ENCODE results near the gene FST.

Gene FST

DNA sequence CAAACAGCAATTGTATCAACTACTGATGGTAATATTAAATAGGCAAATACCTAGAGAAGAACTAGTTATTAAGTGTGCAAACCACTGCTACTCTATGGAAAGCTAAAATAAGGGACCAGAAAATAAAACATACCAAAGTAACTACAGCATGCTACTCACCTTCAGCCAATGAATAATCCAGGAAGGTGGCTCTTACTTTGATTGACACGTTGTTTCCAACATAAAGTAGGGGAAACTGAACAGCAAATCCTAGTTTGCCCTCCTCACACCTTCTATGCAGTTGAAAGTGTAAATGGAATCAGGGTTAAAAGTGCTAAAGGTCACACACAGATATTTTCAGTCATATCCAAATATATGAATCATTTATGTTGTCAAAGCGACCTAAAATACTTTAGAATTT, 5.1 kb upstream of the FST start:
- no peak for DNase-seq

DNA sequence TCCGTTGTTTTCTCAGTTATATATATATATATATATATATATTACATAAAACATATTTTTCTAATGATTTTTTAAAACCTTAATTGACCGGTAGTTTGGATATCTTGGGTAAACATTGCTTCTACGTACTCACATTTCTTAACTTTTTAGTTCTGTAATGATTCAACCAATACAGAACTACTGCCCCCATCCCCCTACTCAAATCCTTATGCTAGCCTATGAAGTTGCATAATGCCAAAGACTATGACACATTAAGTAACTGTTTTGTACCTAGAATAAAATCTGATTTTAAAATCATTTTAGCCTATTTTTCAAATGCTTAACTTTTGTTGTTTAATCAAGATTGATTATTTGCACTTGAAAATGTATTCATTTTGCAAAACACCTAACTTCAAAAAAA, 4.4 kb upstream of the FST start:
- no peak for DNase-seq

DNA sequence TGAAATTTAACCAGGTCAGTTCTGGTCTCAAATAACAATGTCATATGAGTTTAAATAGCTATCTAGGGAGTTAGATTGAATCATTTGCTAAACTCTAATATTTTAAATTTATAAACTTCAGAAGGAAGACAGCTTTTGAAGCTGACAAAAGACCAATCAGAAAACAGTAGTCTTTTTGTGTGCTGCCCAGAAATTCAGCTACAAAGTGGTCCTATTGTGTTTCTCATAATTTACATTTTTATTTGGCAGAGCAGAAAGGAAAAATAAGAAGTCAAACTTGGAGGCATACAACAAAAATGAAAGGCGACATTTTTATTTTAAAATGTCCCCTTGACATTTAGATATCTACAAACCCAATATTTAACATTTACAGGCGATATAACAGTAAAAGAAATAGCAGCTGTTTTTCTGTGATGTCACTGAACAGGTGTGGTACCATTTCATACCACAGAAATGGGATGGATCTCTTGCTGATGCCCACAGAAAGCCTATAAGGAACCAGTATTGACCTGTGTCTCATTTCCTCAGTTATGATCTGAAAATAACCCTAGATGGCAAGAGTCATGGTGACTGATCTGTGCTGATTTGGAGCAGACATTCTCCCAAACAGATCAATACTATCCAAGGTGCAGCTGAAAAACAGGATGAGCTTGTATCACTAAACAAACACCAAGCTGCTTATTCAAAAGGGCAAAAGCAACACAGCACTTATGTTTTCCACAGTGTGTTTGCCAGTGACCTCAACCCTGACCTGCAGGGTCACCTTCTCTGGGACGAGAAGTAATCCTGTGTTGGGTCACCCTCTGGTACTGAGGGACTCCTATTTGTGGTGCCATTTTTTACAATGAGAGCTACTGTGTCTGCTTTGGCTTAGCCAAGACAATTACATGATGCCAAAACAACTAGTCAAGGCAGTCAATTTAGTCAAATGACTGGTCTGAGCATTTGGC, 3.6 kb upstream of the FST start:
- no peak for DNase-seq

DNA sequence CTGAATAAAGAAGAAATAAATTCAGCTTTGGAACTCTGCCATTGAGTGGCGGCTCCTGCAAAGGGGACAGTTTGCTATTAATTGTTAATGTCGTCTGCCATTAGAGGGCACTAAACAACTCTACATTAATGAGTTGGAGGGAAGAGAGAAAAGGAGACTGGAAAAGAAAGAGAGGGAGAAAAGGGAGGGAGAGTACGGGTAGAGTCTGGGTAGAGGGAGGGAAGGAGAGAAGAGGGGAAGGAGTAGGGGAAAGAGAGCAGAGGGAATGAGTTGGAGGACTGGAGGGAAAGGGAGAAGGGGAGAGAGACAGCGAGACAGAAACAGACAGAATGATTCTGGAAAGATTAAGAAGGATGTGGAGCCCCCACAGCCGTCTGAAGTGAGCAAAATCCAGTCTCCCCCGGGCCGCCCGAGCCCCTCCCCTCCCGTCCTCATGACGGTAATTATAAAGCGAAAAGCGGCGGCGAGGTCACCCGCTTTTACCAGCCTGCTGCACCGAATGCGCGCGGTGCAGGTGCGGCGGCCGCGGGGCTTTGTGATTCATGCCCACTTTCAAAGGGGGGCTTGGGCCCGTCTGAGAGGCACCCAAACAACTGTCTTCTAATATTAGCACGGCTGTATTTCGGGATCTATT, 1.9 kb upstream of the FST start:
- no peak for DNase-seq

DNA sequence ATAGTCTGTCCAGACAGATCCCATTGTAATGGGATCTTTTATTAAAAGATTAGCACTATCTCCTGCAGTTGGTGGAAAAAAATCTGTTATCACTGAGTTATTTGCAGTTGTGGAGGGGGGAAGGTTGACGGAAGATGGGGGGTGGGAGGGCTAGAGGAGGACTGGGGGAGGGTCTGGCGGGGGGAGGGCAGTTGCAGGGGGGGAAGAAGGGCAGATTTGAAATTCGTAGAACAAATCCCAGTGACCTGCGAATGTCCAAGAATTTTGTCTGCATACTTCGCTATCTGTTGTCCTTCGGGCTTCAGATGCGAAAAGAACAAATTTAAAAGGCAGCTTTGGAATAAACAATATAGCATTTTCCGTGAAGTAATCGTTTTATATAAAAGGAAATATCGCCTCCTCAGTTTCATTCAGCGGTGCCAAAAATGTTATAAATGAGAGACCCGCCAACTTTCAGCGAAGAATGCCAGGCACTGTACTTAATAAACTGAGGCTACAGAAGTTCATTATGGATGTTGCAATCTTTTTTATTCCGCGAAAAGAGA, 1.3 kb upstream of the FST start:
- DNase-seq, result no peak

DNA sequence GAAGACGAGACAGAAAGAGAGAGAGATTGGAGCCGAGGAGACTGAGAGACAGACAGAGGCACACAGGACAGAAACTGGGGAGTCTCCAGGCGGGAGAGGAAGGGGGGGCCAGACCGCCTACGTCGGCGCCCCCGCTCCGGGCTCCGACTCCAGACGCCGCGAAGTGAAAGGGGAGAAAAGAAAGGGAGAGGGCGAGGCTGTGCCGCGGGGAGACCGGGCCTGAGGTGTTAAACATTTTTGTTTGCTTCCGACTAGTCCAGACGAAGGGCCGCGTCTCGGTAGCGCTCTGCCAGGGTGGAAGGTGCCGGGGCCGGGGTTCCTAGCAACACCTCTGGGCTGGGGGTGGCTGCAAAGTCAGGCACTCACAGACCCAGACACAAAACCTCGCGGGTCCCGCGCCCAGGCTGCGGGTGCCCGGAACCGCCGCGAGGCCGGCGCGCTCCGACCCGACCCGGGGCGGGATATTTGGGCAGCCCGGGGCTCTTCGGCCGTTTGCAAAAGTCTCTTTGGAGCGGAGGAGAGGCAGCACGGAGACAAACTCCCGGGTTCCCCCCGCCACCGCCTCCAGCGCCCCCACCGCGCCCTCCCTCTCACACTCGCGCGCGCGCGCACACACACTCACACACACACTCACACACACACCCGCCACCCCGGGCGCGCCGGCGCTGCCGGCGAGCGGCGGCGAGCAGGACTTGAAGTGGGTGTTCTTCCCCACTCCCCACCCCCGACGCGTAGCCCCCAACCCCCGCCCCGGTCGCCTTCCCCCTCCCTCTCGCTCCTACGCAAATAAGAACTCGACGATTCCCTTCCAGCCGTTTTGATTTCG, 626 bp upstream of the FST start:
- DNase-seq, result no peak

DNA sequence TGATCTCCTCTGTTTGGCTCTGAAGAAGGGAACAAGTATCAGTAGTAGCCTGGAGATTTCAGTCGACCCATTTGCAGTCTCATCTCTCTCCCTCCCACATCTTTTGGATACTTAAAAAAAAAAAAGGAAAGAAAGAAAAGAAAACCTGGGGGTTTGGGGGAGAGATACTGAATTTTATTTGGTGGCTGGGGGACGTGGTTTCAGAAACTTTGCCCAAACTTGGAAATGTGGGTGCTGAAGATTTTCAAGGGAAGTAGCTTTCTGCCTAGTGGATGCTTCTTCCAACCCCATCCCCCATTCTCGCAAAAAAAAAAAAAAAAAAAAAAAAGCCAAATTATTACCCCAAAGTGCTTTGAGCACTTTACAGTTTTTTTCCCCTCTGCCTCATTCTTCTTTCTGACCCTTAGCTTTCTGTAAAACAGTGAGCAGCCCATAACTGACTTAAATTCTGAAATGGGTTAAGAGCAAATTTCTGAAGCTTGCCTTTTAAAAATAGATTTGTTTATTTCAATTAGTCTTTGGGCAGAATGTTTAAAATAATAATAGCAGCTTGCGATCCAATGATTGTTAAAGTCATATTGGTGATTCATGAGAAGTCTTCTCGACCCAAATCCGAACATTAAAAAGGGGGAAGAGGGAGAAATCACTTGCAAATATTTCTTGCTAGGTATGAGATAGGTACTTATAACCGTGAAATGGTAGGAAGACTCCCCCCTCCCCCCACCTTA, 894 bp downstream of the FST start:
- DNase-seq, result no peak

DNA sequence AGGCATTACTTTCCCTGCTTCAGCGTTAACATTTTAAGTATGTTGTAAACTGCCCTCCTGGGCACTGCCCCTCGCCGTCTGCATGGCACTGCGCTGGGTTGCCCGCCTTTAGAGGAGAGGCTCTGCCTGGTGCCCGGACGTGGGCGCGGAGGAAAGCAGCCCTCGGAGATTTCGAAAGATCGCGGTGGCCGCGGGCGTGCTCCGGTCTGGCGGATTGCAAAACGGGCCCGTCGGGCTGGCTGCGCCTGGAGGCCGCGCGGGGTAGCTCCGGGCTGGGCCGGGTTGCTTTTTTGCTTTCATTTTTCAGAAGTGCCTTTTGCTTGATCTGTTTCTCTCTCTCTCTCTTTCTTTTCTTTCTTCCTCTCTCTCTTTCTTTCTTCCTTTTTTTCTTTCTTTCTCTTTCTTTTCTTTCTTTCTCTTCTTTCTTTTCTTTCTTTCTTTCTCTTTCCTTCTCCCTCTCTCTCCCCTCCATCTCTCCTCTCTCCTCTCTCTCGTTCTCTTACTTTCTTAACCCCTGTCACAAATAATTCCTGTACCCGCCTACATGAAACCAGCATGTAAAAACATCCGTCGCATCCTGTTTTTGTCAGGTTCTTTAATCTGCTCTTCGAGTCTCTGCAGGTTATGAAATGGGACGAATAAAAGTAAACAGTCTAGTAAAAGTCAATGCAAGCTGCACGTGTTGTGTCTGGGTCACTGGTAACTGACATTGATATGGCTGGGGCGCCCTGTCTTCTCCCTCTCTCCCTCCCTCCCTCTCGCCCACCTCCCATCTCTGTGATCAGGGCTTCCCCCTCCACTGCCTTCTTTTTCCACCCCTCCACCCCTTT, 1.7 kb downstream of the FST start:
- peak; percentile 24 for DNase-seq

DNA sequence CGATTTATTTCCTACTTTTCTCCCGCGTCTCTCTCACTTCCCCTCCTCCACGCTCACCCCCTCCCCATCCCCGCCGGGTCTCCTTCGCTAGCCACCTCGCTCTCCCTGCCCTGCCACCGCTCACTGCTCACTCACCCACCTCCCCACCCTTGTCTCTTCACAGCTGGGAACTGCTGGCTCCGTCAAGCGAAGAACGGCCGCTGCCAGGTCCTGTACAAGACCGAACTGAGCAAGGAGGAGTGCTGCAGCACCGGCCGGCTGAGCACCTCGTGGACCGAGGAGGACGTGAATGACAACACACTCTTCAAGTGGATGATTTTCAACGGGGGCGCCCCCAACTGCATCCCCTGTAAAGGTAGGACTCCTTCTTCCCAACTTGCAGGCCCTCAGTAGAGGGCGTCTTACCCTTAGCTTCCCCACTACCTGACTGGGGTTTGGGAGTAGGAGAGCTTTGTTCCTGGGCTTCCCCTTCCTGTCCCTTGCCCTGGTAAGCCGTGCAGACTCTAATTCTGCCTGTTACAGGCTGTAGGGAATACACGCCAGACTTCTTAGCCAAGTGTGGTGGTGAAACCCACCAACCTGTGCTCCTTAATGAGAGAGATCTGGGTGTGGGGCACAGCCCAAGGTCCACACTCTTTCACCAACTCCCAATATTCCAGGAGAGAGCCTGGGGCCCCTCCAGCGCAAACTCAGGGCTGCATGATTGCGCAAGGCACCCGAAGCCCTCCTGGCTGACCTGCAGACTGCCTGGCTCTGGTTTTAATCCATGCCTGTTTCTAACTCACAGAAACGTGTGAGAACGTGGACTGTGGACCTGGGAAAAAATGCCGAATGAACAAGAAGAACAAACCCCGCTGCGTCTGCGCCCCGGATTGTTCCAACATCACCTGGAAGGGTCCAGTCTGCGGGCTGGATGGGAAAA, 2.5 kb downstream of the FST start:
- no peak for DNase-seq

DNA sequence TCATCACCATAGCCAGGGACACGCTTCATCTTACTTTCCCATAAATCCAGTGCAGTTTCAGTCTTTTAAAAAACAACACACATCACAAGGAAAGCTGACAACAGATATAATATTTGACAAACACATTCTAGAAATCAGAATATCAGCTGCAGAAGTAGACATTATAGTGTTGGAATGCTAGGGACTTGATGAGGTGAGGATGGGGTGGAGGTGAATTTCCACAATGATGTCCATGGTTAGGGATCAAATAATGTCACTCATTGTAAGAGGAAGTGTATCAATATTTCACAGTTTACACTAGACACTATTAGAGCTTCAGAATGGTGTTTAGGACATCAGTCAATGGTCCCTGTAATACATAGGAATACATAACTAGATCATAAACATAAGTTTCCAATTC, 7.0 kb downstream of the FST start:
- no peak for DNase-seq

DNA sequence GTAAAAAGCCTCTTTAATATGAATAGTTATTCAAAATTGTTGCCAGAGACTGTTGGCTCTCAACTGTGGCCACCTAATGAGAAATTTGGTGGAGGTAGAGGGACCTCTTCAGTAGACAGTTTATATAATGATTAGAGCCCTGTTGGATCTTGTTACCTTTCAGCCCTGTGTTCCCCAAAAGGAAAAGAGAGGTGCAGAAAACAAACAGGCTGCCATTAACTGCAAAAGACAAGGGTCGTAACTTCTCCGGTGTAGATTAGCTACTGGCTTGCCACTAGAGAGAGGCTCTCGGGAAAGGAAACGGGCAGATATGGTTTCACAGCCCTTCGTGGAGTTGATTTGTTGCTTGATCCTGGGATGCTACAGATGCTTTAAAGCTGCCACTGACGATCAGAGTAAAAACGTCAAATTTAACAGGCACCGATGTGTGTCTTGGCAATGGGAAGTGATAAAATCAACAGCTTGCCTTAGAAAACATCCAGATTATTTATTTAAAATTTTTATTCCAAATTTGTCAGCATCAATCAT, 7.8 kb downstream of the FST start:
- no peak for DNase-seq

DNA sequence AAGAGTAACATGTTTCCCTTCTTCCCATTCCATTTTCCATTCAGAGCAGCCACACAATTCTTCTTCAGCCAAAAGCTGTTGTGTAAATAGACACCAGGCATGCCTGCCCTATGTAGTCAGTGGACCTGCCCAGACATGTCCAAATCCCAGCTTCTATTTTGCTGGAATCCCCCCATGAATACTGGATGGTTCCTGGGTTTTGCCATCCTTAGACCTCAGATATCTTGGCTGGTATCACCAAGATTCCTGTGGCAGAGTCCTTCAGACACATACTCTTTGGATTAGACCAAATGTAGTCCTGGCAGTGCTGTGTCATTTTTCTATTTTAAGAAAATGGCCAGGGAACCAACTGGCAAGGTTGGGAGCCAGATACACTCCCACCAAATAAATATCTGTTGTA, 10.3 kb downstream of the FST start:
- no peak for DNase-seq

DNA sequence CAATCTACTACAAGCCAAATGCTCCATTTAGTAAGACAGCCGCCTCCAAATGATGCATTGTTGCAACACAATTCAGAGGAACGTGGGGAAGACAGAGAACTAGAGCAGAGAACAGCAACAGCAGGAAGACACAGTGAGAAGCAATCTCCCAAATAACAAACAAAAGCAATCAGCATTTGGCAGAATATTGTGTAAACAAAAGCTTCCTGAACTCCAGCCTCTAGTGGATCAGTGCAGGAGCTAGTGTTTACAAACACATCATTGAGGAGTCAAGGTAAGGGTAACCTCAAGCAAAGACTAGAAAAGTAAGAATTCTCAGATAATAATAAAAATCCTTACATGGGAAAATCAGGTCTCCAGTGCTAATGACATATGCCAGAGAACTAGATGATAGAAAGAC, 20.6 kb downstream of the FST start:
- DNase-seq, result no peak

DNA sequence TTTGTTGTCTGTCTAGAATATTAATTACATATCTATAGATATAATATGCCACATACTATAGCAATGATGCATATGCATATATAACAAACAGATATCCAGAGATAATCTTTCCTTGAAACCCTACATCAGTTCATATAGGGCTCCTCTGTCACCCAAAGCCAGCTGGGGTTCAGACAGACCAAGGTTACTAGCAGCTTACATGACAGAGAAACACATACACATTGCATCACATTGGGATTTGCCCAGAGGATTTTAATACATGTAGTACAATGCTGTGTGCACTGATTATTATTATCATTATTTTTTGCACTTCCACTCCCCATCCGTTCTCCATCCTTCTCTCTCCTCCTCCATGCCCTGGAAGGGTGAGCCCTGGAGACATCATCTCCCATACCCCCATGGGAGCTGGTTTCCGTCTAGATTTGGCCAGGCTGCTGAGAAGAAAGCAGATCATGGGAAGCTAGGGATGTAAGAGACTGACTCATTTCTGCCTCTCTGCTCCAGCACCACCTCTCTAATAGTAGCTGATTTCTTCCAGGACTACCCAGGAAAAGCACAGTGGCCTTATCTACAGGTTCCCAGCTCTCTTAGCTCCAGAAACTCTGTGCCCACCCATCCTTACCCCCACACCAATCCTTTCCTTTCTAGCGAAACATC, 23.3 kb downstream of the FST start:
- no peak for DNase-seq

DNA sequence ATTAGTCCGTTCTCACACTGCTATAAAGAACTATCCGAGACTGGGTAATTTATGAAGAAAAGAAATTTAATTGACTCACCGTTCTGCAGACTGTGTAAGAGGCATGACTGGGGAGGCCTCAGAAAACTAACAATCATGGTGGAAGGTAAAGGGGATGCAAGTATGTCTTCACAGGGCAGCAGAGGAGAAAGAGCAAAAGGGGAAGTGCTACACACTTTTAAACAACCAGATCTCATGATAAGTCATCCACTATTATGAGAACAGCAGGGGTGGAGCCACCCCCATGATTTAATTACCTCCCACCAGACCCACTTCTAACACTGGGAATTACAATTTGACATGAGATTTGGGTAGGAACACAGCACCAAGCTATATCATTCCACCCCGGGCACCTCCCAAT, 26.6 kb downstream of the FST start:
- DNase-seq, result no peak

DNA sequence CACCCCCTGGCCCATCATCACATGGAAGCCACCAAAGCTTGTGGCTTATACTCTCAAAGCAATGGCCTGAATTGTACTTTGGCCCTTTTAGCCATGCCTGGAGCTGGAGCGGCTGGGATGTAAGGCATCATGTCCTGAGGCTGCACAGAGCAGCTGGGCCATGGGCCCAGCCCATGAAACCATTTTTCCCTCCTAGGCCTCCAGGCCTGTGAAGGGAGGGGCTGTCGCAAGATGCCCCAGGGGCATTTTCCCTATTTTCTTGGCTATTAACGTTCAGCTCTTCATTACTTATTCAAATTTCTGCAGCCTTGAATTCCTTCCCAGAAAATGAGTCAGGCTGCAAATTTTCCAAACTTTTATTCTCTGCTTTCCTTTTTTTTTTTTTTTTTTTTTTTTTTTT, 27.7 kb downstream of the FST start:
- DNase-seq, result no peak

DNA sequence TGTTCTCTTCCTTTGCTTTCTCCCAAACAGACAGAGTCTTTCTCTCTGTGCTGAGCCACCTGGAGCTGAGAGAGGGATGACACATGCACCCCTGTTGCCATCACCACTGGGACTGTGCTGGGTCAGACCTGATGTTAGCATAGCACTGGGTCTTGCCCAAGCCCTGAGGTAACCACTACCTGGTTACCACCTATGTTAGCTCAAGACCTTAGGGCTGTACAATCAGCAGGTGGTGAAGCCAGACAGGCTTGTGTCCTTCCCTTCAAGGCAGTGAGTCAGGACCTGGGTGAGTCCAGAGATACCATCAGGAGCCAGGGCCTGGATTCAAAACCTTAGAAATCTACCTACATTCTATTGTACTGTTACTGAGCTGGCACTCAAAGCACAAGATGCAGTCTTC, 32.1 kb downstream of the FST start:
- no peak for DNase-seq

DNA sequence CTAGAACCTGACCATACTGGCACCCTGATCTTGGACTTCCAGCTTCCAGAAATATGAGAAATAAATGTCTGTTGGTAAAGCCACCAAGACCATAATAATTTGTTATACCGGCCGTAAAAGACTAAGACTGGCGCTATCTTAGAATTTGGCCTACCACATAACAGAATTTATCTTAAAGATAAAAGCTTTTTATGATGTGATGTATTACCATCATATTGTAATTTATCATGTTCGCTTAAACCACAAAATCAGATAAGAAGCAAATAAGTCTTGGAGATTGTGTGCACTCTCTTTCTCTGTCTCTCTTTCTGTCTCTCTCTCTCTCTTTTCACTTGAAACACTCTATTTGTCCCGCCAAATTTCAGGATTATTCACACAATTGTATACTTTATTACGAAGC, 35.6 kb downstream of the FST start:
- no peak for DNase-seq

DNA sequence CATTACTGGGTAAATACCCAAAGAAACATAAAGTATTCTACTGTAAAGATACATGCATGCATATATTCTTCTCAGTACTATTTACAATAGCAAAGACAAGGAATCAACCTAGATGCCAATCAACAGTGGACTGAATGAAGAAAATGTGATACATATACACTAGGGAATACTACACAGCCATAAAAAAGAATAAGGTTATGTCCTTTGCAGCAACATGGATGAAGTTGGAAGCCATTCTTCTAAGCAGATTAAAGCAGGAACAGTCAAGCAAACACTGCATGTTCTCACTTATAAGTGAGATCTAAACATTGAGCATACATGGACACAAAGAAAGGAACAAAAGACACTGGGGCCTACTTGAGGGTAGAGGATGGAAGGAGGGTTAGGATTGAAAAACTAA, 40.4 kb downstream of the FST start:
- DNase-seq, result no peak

All from activated effector memory CD4-positive, alpha-beta T cell treated with Interleukin-2 at 50 U/mL for 16 hours (primary cell).